Prostate gland (tissue), 2 donors: Measurements from ENCODE around the gene EEF2KMT. TPM values are rescaled to one million over a fixed set of nuclear protein-coding genes. Genes with fewer than 3 reads are reported as not detected.

Source experiments
- DNase-seq: peaks from one replicate; pipeline ENCODE4 v3.0.0-alpha.2; 2019; ENCODE audit warnings: low spot score
- H3K27ac ChIP-seq, 2 donors: fragments of 200-600 bp; sonication (generic); 2 replicates each; pipeline ENCODE4 v1.5.1; 2017 to 2019
- H3K27me3 ChIP-seq: fragments of 200-600 bp; sonication (generic); replicated peaks from 2 replicates; pipeline ENCODE4 v1.5.1; 2019; ENCODE audit not compliant: insufficient read depth
- H3K36me3 ChIP-seq, 2 donors: fragments of 200-600 bp; sonication (generic); 1 replicate in 1 of 2; 2 replicates in 1 of 2; pipeline versions ENCODE4 v1.5.1 to v1.8.1; 2017 to 2019
- H3K4me1 ChIP-seq: fragments of 200-600 bp; sonication (generic); replicated peaks from 2 replicates; pipeline ENCODE4 v1.5.1; 2019
- H3K4me3 ChIP-seq, 2 donors: fragments of 200-600 bp; sonication (generic); 2 replicates each; pipeline ENCODE4 v1.5.1; 2017 to 2019
- H3K9me3 ChIP-seq: fragments of 200-600 bp; sonication (generic); 2 replicates; pipeline ENCODE4 v1.5.1; 2017
- POLR2A ChIP-seq: fragments of 450-650 bp; IDR thresholded peaks from one replicate; pipeline ENCODE4 v1.6.1; 2016; ENCODE audit warnings: antibody characterized with exemption, mild to moderate bottlenecking
- POLR2AphosphoS5 ChIP-seq: sonication (generic); formaldehyde crosslinking; IDR thresholded peaks from one replicate; pipeline ENCODE4 v1.6.1; 2017; ENCODE audit warnings: antibody characterized with exemption
- WGBS: methylation state at CpG from one replicate; pipeline ENCODE4 v1.1.5; 2018; 5-methylcytosine and 5-hydroxymethylcytosine counted together
- intact Hi-C: fragments of 100-400 bp; cut with DNase I; formaldehyde crosslinking; loops from one replicate; pipeline ENCODE4 v1.14.2; 2022
- total RNA-seq, 2 donors: library from RNA; depleted of rRNA; stranded (reverse); fragments of >200 nt; gene quantifications; one replicate each; pipeline ENCODE4 v1.1.0, GENCODE V29; 2016
- TF ChIP-seq, protein P1 (sequence below), 4 experiments: fragments of 200-600 bp in 2 of 4; fragments of 450-650 bp in 2 of 4; sonication (generic) in 2 of 4; IDR thresholded peaks; 1 replicate in 3 of 4; 2 replicates in 1 of 4; pipeline ENCODE4 v1.5.1; 2016 to 2019; ENCODE audit warnings: antibody characterized with exemption in 4 of 4, mild to moderate bottlenecking in 2 of 4, moderate library complexity in 2 of 4

The EEF2KMT gene
- total RNA-seq, 2 donors from 2014 or later: 10.1 to 10.8 TPM

DNA sequence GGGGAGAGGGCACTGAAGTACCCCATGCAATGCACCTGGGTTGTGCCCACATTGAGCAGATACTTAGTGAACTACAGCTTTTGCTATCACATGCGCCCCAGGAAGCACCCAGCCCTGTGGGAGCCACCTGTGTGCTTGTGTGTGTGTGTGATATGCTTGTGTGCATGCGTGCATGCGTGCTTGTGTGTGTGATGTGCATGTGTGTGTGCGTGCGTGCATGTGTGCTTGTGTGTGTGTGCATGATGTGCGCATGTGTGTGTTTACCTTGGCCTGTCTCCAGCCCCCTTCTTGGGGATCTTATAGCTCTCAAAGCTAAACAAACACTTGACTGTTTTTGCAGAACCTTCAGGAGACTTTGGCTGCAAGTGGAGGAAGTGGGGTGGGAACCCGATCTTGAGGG lies 32.7 kb downstream of the EEF2KMT start:
- Histone ChIP-seq H3K4me1 (no peaks in the 10 kb centered on the region), H3K27me3 (no peaks in the 10 kb centered on the region), H3K4me3 (no peak overlapping the region), H3K36me3 (no peaks in the 10 kb centered on the region), H3K27ac (no peak overlapping the region), H3K9me3 (no peaks in the 10 kb centered on the region)
- intact Hi-C loops: no loop called here
- TF ChIP-seq, protein P1, sequence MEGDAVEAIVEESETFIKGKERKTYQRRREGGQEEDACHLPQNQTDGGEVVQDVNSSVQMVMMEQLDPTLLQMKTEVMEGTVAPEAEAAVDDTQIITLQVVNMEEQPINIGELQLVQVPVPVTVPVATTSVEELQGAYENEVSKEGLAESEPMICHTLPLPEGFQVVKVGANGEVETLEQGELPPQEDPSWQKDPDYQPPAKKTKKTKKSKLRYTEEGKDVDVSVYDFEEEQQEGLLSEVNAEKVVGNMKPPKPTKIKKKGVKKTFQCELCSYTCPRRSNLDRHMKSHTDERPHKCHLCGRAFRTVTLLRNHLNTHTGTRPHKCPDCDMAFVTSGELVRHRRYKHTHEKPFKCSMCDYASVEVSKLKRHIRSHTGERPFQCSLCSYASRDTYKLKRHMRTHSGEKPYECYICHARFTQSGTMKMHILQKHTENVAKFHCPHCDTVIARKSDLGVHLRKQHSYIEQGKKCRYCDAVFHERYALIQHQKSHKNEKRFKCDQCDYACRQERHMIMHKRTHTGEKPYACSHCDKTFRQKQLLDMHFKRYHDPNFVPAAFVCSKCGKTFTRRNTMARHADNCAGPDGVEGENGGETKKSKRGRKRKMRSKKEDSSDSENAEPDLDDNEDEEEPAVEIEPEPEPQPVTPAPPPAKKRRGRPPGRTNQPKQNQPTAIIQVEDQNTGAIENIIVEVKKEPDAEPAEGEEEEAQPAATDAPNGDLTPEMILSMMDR (IDR thresholded peaks at IDR 0.05): no peak
- TF ChIP-seq POLR2A: no peak
- TF ChIP-seq POLR2AphosphoS5: no peak
- DNase-seq: no peak
- WGBS: 29% methylated on average over 7 of the region's 7 CpGs

DNA sequence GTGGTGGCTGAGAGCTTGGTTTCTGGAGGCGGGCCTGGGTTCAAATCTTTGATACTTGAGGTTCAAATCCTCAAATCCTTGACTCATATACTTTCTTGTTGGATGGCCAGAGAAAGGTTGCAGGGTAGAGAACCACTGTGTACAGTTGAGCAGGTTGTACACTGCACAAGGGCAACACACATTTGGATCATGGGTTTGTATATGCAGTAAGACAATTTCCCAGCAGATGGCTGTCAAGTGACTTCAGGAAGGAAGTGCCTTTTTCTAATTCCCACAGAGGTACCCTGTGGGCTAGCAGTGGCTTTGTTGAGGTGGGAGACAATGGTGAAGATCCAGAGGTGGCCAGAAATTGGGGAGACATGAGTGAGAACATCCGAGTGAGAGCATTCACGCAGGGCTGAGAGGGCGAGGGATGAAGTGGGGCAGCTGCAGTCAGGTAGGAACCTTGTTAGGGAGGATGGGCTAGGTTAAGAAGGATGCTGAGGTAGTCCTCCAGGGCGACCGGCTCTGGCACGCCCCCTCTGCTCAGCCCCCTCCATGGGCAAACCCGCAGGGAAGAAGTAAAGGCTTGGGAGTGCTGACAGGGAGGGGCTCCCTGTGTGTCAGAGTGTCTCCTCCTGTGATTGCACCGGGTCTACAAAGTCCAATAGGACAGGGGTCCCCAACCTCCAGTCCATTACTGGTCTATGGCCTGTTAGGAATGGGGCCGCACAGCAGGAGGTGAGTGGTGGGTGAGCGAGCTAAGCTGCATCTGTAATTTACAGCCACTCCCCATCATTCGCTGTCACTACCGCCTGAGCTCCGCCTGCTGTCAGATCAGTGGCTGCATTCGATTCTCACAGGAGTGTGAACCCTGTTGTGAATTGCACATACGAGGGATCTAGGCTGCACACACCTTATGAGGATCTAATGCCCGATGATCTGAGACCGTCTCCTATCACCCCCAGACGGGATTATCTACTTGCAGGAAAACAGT lies 34.5 kb downstream of the EEF2KMT start:
- H3K36me3 ChIP-seq: no peaks in the 10 kb centered on the region
- intact Hi-C loops: no loop called here
- 67% methylated on average over 19 of the region's 19 CpGs for WGBS
- no peak overlapping the region for H3K27ac ChIP-seq
- no peaks in the 10 kb centered on the region for H3K9me3 ChIP-seq
- no peak overlapping the region for H3K4me3 ChIP-seq
- H3K27me3 ChIP-seq: no peaks in the 10 kb centered on the region
- DNase-seq: no peak
- TF ChIP-seq POLR2AphosphoS5 (no peak), POLR2A (no peak)
- TF ChIP-seq, protein P1 (IDR thresholded peaks at IDR 0.05): no peak
- no peaks in the 10 kb centered on the region for H3K4me1 ChIP-seq

DNA sequence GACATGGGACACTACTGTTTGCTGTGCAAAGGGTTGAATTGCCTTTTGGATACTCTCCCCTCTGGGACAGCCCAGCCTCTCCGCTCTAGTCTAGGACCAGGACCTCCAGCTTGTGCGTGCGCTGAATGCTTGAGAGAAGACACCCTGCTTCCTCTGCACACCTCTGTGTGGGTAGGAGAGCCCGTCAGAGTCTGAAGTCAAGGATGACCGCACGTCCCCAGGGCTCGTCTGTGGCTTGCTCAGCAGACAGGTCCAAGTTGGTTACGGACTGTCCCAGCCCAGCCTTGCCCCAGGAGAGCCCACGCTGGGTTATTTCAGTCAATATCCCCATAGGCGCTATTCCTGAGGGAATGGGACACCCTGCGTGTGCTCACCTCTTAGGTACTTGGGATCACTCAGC lies 35.5 kb downstream of the EEF2KMT start:
- no peaks in the 10 kb centered on the region for H3K9me3 ChIP-seq
- WGBS: 66% methylated on average over 11 of the region's 11 CpGs
- no peak for DNase-seq

DNA sequence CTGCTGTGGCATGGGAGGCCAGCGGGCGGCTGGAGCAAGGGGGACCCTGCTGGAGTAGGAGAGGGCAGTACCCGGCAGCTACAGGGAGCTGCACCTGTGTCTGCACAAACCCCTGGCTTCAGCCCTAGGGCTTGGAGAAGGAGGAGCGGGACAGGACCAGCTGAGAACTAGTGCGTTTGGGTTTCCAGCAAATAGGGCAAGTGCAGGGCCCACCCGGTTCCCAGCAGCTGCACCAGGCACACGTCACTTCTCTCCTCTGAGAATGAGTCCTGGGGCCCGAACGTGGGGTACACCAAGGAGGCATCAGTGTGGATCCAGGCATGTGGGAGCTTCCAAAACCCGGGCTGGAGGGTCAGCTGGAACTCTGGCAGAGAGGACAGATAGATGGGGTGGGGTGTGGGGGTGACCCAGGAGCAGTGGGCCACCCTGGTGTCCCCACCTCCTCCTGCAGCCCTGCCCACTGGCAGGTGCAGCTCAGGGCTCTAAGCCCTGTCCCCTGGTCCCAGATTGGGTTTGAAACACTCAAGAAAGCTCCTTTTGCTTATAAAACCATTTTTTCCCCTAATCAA lies 37.4 kb downstream of the EEF2KMT start:
- intact Hi-C loops: no loop called here
- 73% methylated on average over 10 of the region's 10 CpGs for WGBS
- H3K27ac ChIP-seq: no peak overlapping the region
- DNase-seq: no peak
- H3K4me1 ChIP-seq: no peaks in the 10 kb centered on the region
- no peak for TF ChIP-seq POLR2A
- no peak for TF ChIP-seq POLR2AphosphoS5
- TF ChIP-seq, protein P1 (IDR thresholded peaks at IDR 0.05): no peak
- no peaks in the 10 kb centered on the region for H3K36me3 ChIP-seq
- H3K4me3 ChIP-seq: no peak overlapping the region
- H3K9me3 ChIP-seq: no peaks in the 10 kb centered on the region
- no peaks in the 10 kb centered on the region for H3K27me3 ChIP-seq

More for the DNA sequence above, 35.5 kb downstream of the EEF2KMT start:
- H3K4me1 ChIP-seq: no peaks in the 10 kb centered on the region
- H3K4me3 ChIP-seq: no peak overlapping the region
- intact Hi-C loops: no loop called here
- no peaks in the 10 kb centered on the region for H3K27me3 ChIP-seq
- H3K27ac ChIP-seq: no peak overlapping the region
- H3K36me3 ChIP-seq: no peaks in the 10 kb centered on the region
- TF ChIP-seq, protein P1 (IDR thresholded peaks at IDR 0.05): no peak
- TF ChIP-seq POLR2AphosphoS5 (no peak), POLR2A (no peak)
